WTC11 (cell line): Measurements from ENCODE around the gene CAST.

Experiments
- NR2C2 ChIP-seq: sonication (generic); formaldehyde crosslinking; IDR thresholded peaks from 2 replicates; pipeline ENCODE4 v1.8.0; 2022; ENCODE audit warnings: mild to moderate bottlenecking, missing genetic modification reagents
- TF ChIP-seq, protein P1 (sequence below): fragments of 200-600 bp; IDR thresholded peaks from 2 replicates; pipeline ENCODE4 v1.8.0; 2022; ENCODE audit warnings: antibody characterized with exemption

DNA sequence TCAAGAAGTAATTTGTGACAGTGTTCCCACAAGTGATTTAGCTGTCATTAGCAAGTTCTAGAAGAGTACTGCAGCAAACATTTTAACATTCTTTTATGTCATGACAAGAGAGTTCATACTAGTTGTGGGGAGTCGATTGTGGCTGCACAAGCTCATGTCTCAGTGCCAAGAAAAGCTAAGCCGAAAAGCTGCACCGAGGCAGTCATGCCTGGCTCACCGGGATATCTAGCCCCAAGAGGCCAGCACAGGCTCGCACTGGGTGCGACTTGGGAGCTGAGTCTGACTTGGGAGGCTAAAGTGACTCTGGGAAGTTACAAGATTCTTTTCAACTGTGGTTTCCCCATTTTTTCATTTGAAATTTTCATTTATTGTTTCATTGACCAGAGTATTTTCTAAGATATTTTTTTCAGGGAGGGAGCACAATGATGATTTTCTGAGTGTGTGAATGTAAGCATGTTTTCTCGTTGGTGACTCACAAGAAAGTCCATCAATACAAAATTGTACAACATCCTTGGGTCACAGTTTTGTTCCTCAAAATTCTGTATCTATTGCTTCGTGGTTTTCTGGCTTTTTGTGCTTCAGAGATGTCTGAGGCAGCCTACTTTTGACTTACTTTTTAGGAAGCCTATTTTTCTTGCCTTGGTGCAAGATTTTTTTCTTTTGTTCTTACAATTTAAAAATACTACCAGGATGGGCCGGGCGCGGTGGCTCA is 18.7 kb downstream of the CAST start:
- no peak for TF ChIP-seq NR2C2
- TF ChIP-seq, protein P1, sequence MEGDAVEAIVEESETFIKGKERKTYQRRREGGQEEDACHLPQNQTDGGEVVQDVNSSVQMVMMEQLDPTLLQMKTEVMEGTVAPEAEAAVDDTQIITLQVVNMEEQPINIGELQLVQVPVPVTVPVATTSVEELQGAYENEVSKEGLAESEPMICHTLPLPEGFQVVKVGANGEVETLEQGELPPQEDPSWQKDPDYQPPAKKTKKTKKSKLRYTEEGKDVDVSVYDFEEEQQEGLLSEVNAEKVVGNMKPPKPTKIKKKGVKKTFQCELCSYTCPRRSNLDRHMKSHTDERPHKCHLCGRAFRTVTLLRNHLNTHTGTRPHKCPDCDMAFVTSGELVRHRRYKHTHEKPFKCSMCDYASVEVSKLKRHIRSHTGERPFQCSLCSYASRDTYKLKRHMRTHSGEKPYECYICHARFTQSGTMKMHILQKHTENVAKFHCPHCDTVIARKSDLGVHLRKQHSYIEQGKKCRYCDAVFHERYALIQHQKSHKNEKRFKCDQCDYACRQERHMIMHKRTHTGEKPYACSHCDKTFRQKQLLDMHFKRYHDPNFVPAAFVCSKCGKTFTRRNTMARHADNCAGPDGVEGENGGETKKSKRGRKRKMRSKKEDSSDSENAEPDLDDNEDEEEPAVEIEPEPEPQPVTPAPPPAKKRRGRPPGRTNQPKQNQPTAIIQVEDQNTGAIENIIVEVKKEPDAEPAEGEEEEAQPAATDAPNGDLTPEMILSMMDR, result no peak
